ENCODE measurements around the gene FSTL3.

The FSTL3 gene

GRCh38 chr19:710767-711166 is 34.6 kb downstream of the FSTL3 start:
- no peak overlapping the region for H3K27ac ChIP-seq

GRCh38 chr19:711254-711653 is 35.1 kb downstream of the FSTL3 start:
- H3K27ac ChIP-seq, result no peak overlapping the region

More at GRCh38 chr19:710767-711166, 34.6 kb downstream of the FSTL3 start:
- no peak for TF ChIP-seq ZFX (IDR thresholded peaks at IDR 0.05)
- TF ChIP-seq CTCF (conservative IDR thresholded peaks at IDR 0.05), result no peak

GRCh38 chr19:715347-715746 is 39.2 kb downstream of the FSTL3 start:
- H3K27ac ChIP-seq, result no peak overlapping the region
- no peak for TF ChIP-seq ZFX (IDR thresholded peaks at IDR 0.05)
- TF ChIP-seq CTCF (conservative IDR thresholded peaks at IDR 0.05), result no peak

More at GRCh38 chr19:711254-711653, 35.1 kb downstream of the FSTL3 start:
- TF ChIP-seq CTCF (conservative IDR thresholded peaks at IDR 0.05) (no peak), ZFX (IDR thresholded peaks at IDR 0.05) (no peak)

GRCh38 chr19:718251-718951 is 42.2 kb downstream of the FSTL3 start:
- no peak overlapping the region for H3K27ac ChIP-seq
- TF ChIP-seq CTCF (conservative IDR thresholded peaks at IDR 0.05) (no peak), ZFX (IDR thresholded peaks at IDR 0.05) (no peak)

GRCh38 chr19:718991-719512 is 42.9 kb downstream of the FSTL3 start:
- H3K27ac ChIP-seq, result no peak overlapping the region
- TF ChIP-seq ZFX (IDR thresholded peaks at IDR 0.05) (no peak), CTCF (conservative IDR thresholded peaks at IDR 0.05) (no peak)

GRCh38 chr19:719636-720344 is 43.6 kb downstream of the FSTL3 start:
- no peak overlapping the region for H3K27ac ChIP-seq
- TF ChIP-seq ZFX (IDR thresholded peaks at IDR 0.05) (no peak), CTCF (conservative IDR thresholded peaks at IDR 0.05) (no peak)
